GM12878 (cell line): ENCODE data around the gene RPS2. TPM values are rescaled to one million over a fixed set of nuclear protein-coding genes. Genes with fewer than 3 reads are reported as not detected.

Source experiments
- ATAC-seq: fragments of 200-7000 bp; cut with Tn5 transposase; 3 replicates; pipeline ENCODE4 v1.9.1; 2020; ENCODE audit warnings: mild to moderate bottlenecking, moderate library complexity
- BruUV-seq: library from RNA; stranded (reverse); fragments of 400-500 nt; replicated peaks from 2 replicates; lab custom pipeline; 2021; lab: Mats Ljungman, UMichigan
- CTCF ChIA-PET: fragments of 300-600 bp; sonication (Branson Sonifier 250); formaldehyde crosslinking; extraction: SDS; loops from one replicate; lab custom pipeline; 2021; ENCODE audit warnings: inconsistent platforms; lab: Yijun Ruan, JAX
- POLR2A ChIA-PET: fragments of 350-600 bp; formaldehyde crosslinking; extraction: SDS; loops from one replicate; lab custom pipeline; 2021; ENCODE audit warnings: inconsistent platforms; lab: Charles Lee
- RAD21 ChIA-PET: fragments of 300-600 bp; sonication (Branson Sonifier 250); formaldehyde crosslinking; loops from one replicate; lab custom pipeline; 2023; ENCODE audit warnings: antibody characterized with exemption; ENCODE audit not compliant: unreplicated experiment; lab: Charles Lee
- SMC1A ChIA-PET: fragments of 300-600 bp; sonication (Branson Sonifier 250); formaldehyde crosslinking; loops from one replicate; lab custom pipeline; 2023; ENCODE audit not compliant: unreplicated experiment, uncharacterized antibody; lab: Charles Lee
- DNase-seq: peaks from one replicate; pipeline ENCODE4 v3.0.0-alpha.2; 2011; ENCODE audit warnings: low read depth, low spot score
- FAIRE-seq: peaks from 3 replicates; lab custom pipeline; 2011; peaks lifted over from hg19 to GRCh38; lab: Jason Lieb, UNC
- H2AFZ ChIP-seq: 2 replicates; pipeline ENCODE4 v1.6.0; 2011; ENCODE audit warnings: low read depth, low read length, control low read depth; ENCODE audit not compliant: control insufficient read depth
- H3K27ac ChIP-seq: 2 replicates; pipeline ENCODE4 v1.5.1; 2011; ENCODE audit warnings: control low read depth; ENCODE audit not compliant: control insufficient read depth, insufficient read depth
- H3K27me3 ChIP-seq, 2 experiments: replicated peaks in 1 of 2; 2 replicates each; pipeline versions ENCODE4 v1.6.0 to v1.6.1; 2011; ENCODE audit warnings: low read length in 1 of 2; ENCODE audit not compliant: control insufficient read depth in 2 of 2, insufficient read depth in 2 of 2
- H3K36me3 ChIP-seq, 2 experiments: 2 replicates each; pipeline ENCODE4 v1.5.1; 2011; ENCODE audit warnings: low read length in 1 of 2; ENCODE audit not compliant: control insufficient read depth in 2 of 2, insufficient read depth in 2 of 2
- H3K4me1 ChIP-seq: 2 replicates; pipeline ENCODE4 v1.6.1; 2011; ENCODE audit warnings: mild to moderate bottlenecking, low read length, moderate library complexity, mixed read lengths; ENCODE audit not compliant: control insufficient read depth, insufficient read depth
- H3K4me2 ChIP-seq: 2 replicates; pipeline ENCODE4 v1.6.0; 2011; ENCODE audit warnings: control low read depth; ENCODE audit not compliant: control insufficient read depth, insufficient read depth
- H3K4me3 ChIP-seq: fragments of 200-600 bp; sonication (generic); 2 replicates; pipeline ENCODE4 v1.5.1; 2016
- H3K79me2 ChIP-seq: 2 replicates; pipeline ENCODE4 v1.6.0; 2011; ENCODE audit warnings: low read length; ENCODE audit not compliant: control insufficient read depth, insufficient read depth
- H3K9ac ChIP-seq: 2 replicates; pipeline ENCODE4 v1.8.0; 2011; ENCODE audit warnings: low read length, control low read depth, mixed read lengths; ENCODE audit not compliant: control insufficient read depth, insufficient read depth
- H3K9me3 ChIP-seq: replicated peaks from 3 replicates; pipeline ENCODE4 v1.5.1; 2011; ENCODE audit warnings: mild to moderate bottlenecking, low read length; ENCODE audit not compliant: control insufficient read depth, insufficient read depth
- H4K20me1 ChIP-seq: 2 replicates; pipeline ENCODE4 v1.6.0; 2011; ENCODE audit not compliant: control insufficient read depth, insufficient read depth
- E2F8 ChIP-seq: fragments of 450-650 bp; IDR thresholded peaks from 2 replicates; pipeline ENCODE4 v1.6.1; 2018; ENCODE audit warnings: mild to moderate bottlenecking, low read depth, moderate library complexity; ENCODE audit not compliant: partially characterized antibody
- HDGF ChIP-seq: fragments of 450-650 bp; IDR thresholded peaks from 2 replicates; pipeline ENCODE4 v1.6.1; 2016; ENCODE audit warnings: antibody characterized with exemption
- KDM1A ChIP-seq: fragments of 200-600 bp; sonication (generic); IDR thresholded peaks from 2 replicates; pipeline ENCODE4 v1.6.1; 2016; ENCODE audit warnings: borderline replicate concordance
- MTA2 ChIP-seq: fragments of 450-650 bp; IDR thresholded peaks from 2 replicates; pipeline ENCODE4 v1.6.1; 2016; ENCODE audit warnings: low read depth, mild to moderate bottlenecking, moderate library complexity
- NFXL1 ChIP-seq: fragments of 450-650 bp; IDR thresholded peaks from 2 replicates; pipeline ENCODE4 v1.6.1; 2017; ENCODE audit warnings: antibody characterized with exemption, mild to moderate bottlenecking, borderline replicate concordance
- NR2C1 ChIP-seq: fragments of 450-650 bp; IDR thresholded peaks from 2 replicates; pipeline ENCODE4 v1.6.1; 2017; ENCODE audit warnings: antibody characterized with exemption, mild to moderate bottlenecking, moderate library complexity
- PML ChIP-seq: IDR thresholded peaks from 2 replicates; pipeline ENCODE4 v1.6.1; 2012; ENCODE audit warnings: low read length, inconsistent platforms
- RAD21 ChIP-seq: IDR thresholded peaks from 2 replicates; pipeline ENCODE4 v1.6.1; 2011; ENCODE audit warnings: mild to moderate bottlenecking, low read depth, low read length, moderate library complexity; ENCODE audit not compliant: insufficient read depth
- SMARCA5 ChIP-seq: fragments of 450-650 bp; IDR thresholded peaks from 2 replicates; pipeline ENCODE4 v1.6.1; 2017; ENCODE audit warnings: mild to moderate bottlenecking
- SMC3 ChIP-seq: IDR thresholded peaks from 2 replicates; pipeline ENCODE4 v1.6.1; 2011; ENCODE audit warnings: low read length, improper control_type of control experiment, borderline replicate concordance
- SP1 ChIP-seq: IDR thresholded peaks from one replicate; pipeline ENCODE4 v1.6.1; 2011; ENCODE audit warnings: low read depth, low read length
- SREBF1 ChIP-seq: IDR thresholded peaks from 2 replicates; pipeline ENCODE4 v1.6.1; 2012; ENCODE audit warnings: mild to moderate bottlenecking, low read length
- TARDBP ChIP-seq: IDR thresholded peaks from 2 replicates; pipeline ENCODE4 v1.6.1; 2016; ENCODE audit warnings: borderline replicate concordance
- TCF7 ChIP-seq: IDR thresholded peaks from 2 replicates; pipeline ENCODE4 v1.6.1; 2014; ENCODE audit warnings: antibody characterized with exemption, borderline replicate concordance
- WGBS: methylation state at CpG from one replicate; pipeline ENCODE4 v1.1.6; 2016; ENCODE audit warnings: low lambda C conversion rate; ENCODE audit not compliant: insufficient replicate concordance, insufficient coverage; ENCODE audit errors: missing lambda C conversion rate; 5-methylcytosine and 5-hydroxymethylcytosine counted together
- in situ Hi-C: fragments of 300-500 bp; cut with MboI; formaldehyde crosslinking; loops from 9 replicates; pipeline ENCODE4 v1.14.3; 2018; ENCODE audit warnings: mixed read lengths
- intact Hi-C: fragments of 100-400 bp; cut with micrococcal nuclease; formaldehyde crosslinking; loops from one replicate; pipeline ENCODE4 v1.14.2; 2022; ENCODE audit not compliant: unreplicated experiment
- polyA plus RNA-seq, 11 experiments: library from polyadenylated mRNA; depleted of rRNA in 4 of 11; unstranded in 6 of 11; stranded (reverse) in 5 of 11; fragments of >200 nt; fragmentation: Nextera tagmentation in 4 of 11; fragmentation: Illumina TruSeq in 1 of 11; extraction: Ambion mirVana in 4 of 11; extraction: Trizol in 1 of 11; gene quantifications; 1 replicate in 1 of 11; 2 replicates in 10 of 11; pipeline versions ENCODE4 v1.2.1 to v1.2.3, GENCODE V29; 2011 to 2016; ENCODE audit warnings: inconsistent platforms in 2 of 11, missing spikeins in 2 of 11, low read depth in 1 of 11
- total RNA-seq, 4 experiments: library from RNA; depleted of rRNA in 3 of 4; stranded (reverse); fragments of >200 nt in 3 of 4; fragmentation: Illumina TruSeq in 1 of 4; extraction: Trizol in 1 of 4; gene quantifications; 2 replicates each; pipeline versions ENCODE4 v1.2.1 to v1.2.3, GENCODE V29; 2013 to 2021
- TF ChIP-seq, protein P1 (sequence below): IDR thresholded peaks from 2 replicates; pipeline ENCODE4 v1.6.1; 2011; ENCODE audit warnings: low read depth, mild to moderate bottlenecking, low read length, moderate library complexity, borderline replicate concordance; ENCODE audit errors: extremely low read depth

Gene RPS2
- total and polyA plus RNA-seq, 10 of the 15 experiments (the other 5 are each of a cell fraction or from before 2014, with no cell fraction given) = 1,295 to 7,121 (median 3,933) TPM

GRCh38 chr16:1926271-1926670 lies 38.4 kb downstream of the RPS2 start:
- in situ Hi-C loops = no loop called here
- POLR2A ChIA-PET = no interaction called here

GRCh38 chr16:1924095-1924494 lies 40.5 kb downstream of the RPS2 start:
- H3K27ac ChIP-seq = no peak overlapping the region
- TF ChIP-seq MTA2 (no peak), RAD21 (no peak), TCF7 (no peak), PML (no peak), HDGF (no peak), SMARCA5 (no peak), NFXL1 (no peak), KDM1A (no peak), SMC3 (no peak), E2F8 (no peak)
- TF ChIP-seq, protein P1, sequence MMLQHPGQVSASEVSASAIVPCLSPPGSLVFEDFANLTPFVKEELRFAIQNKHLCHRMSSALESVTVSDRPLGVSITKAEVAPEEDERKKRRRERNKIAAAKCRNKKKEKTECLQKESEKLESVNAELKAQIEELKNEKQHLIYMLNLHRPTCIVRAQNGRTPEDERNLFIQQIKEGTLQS = no peak
- DNase-seq (no peak), ATAC-seq (no peak), FAIRE-seq (no peak)
- SMC1A ChIA-PET = no interaction called here
- no peaks in the 10 kb centered on the region for H3K79me2 ChIP-seq
- no peaks in the 10 kb centered on the region; a peak in 3 of 4 replicates for H3K27me3 ChIP-seq
- POLR2A ChIA-PET = no interaction called here
- H3K4me1 ChIP-seq = no peaks in the 10 kb centered on the region; the same call in 1 of the 2 replicates
- RAD21 ChIA-PET = no interaction called here
- in situ Hi-C loops = no loop called here
- WGBS = 28% methylated on average over 5 of the region's 5 CpGs
- intact Hi-C loops = no loop called here
- no TSS peak for BruUV-seq
- no peak overlapping the region for H2AFZ ChIP-seq
- H3K36me3 ChIP-seq = no peaks in the 10 kb centered on the region; a peak in 1 of 4 replicates
- H3K9me3 ChIP-seq = no peaks in the 10 kb centered on the region
- CTCF ChIA-PET = interaction anchor here (1.5 kb wide), 1 partner anchor 60 kb away, joined by 4 read pairs; no protein-coding TSS in a partner anchor
- H3K9ac ChIP-seq = no peak overlapping the region
- no peaks in the 10 kb centered on the region for H4K20me1 ChIP-seq
- H3K4me2 ChIP-seq = no peak overlapping the region
- H3K4me3 ChIP-seq = no peak overlapping the region

More at GRCh38 chr16:1926271-1926670, 38.4 kb downstream of the RPS2 start:
- Histone ChIP-seq H3K27me3 (no peaks in the 10 kb centered on the region), H3K9ac (no peak overlapping the region), H3K4me3 (no peak overlapping the region), H4K20me1 (no peaks in the 10 kb centered on the region), H3K4me1 (no peaks in the 10 kb centered on the region; the same call in 1 of the 2 replicates), H3K36me3 (no peaks in the 10 kb centered on the region), H3K4me2 (no peak overlapping the region), H3K9me3 (no peaks in the 10 kb centered on the region), H3K79me2 (no peaks in the 10 kb centered on the region), H3K27ac (no peak overlapping the region), H2AFZ (no peak overlapping the region)
- ATAC-seq (no peak), FAIRE-seq (no peak), DNase-seq (no peak)
- no TSS peak for BruUV-seq
- 26% methylated on average over 9 of the region's 11 CpGs for WGBS
- intact Hi-C loops = no loop called here
- ChIA-PET RAD21 (no interaction called here), SMC1A (no interaction called here), CTCF (interaction anchor here (1.2 to 4.2 kb wide), 2 partner anchors 63 to 82 kb away, joined by 3 to 21 read pairs; no protein-coding TSS in a partner anchor)
- TF ChIP-seq NR2C1 (no peak), SP1 (no peak), TARDBP (no peak), SREBF1 (no peak)
